Activated naive CD4-positive, alpha-beta T cell treated with anti-CD3 and anti-CD28 coated beads, Interleukin-2, amount 50 U/mL, for 24 hours (primary cell): Measurements from ENCODE around the gene JUND.

Experiments used
- H3K27ac Mint-ChIP-seq: one replicate; pipeline ENCODE4 v1.8.0; 2021; ENCODE audit warnings: mild to moderate bottlenecking, mixed read lengths
- H3K27me3 Mint-ChIP-seq: one replicate; pipeline ENCODE4 v1.8.0; 2021; ENCODE audit warnings: mixed read lengths
- H3K36me3 Mint-ChIP-seq: one replicate; pipeline ENCODE4 v1.8.0; 2021; ENCODE audit warnings: mixed read lengths
- H3K4me1 Mint-ChIP-seq: one replicate; pipeline ENCODE4 v1.8.0; 2021; ENCODE audit warnings: mixed read lengths
- H3K4me3 Mint-ChIP-seq: one replicate; pipeline ENCODE4 v1.8.0; 2021; ENCODE audit warnings: mild to moderate bottlenecking, mixed read lengths
- H3K9me3 Mint-ChIP-seq: one replicate; pipeline ENCODE4 v1.8.0; 2021; ENCODE audit warnings: mixed read lengths

JUND gene

DNA sequence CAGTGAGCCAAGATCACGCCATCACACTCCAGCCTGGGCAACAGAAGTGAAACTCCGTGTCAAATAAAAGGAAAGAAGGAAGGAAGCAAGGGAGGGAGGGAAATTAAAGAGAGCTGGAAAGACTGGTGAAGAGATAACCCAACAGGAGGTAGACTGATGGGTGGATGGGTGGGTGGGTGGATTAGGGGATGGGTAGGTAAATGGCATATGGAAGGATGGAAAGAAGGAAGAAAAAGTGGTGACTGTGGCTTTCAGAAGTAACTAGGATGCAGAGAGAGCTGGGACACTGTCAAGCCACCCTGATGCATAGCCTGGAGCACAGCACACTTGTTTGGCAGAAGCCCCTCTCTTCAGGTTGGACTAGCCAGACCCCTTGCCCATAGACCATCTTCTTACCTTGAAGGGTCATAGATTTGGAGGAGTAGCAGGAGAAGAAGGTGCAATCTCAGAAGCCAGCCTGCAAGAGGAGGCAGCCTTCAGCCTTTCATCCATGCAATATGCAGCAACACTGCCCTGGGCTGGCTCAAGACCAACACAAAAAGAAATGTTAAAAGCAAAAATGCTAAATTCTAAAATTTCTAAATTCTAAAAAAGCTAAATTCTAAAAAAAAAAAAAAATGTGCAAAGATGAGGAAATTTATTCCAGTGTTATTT is 12.2 kb downstream of the JUND start:
- Mint-ChIP-seq H3K9me3 (no peaks in the 10 kb centered on the region), H3K4me1 (no peaks in the 10 kb centered on the region), H3K4me3 (no peak overlapping the region), H3K27ac (peak overlapping the region; percentile 77), H3K36me3 (no peaks in the 10 kb centered on the region), H3K27me3 (no peaks in the 10 kb centered on the region)

DNA sequence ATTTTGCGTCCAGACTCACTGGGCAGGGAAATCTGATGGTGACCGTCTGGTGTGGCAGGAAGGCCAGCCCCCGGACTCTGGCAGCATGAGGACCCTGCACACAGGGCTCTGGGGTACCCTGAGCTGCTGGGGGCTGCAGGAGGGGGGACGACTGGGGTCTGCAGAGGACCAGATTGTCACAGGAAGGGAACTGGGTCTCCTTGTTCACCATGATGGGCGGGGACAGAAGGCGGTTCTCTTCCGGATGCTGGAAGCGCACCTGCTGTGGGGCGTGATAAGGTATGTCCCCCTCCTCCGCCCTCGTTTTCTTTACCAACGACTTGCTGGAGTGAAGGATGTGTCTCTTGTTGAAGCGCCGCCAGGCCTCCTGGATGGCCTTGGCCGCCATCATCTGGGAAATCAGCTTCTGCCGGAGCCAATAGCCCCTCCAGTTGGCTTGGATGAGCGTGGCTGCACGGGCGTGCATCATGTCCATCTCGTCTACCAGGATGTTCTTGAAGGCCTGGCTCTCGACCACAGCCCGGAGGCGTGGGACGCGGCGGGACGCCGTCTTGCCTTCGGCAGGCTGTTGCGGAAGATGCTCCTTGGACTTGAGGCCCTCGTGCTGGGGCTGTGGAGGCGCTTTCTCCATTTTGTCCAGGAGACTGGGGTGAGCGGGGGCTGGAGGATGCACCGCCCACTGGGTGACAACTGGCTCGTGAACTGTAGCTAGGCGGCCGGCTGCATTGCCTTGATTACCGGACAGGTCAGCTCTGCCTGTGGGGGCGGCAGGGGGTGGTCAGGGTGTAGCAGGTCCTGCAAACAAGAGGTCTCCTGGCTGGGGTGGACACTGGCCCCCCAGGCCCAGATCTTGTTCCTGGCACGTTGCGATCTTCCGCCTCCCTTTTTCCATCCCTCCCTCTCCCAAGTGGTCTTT is 14.4 kb downstream of the JUND start:
- H3K36me3 Mint-ChIP-seq, result no peaks in the 10 kb centered on the region
- no peaks in the 10 kb centered on the region for H3K27me3 Mint-ChIP-seq
- no peaks in the 10 kb centered on the region for H3K9me3 Mint-ChIP-seq
- no peak overlapping the region for H3K4me3 Mint-ChIP-seq
- H3K4me1 Mint-ChIP-seq, result no peaks in the 10 kb centered on the region
- H3K27ac Mint-ChIP-seq, result no peak overlapping the region

DNA sequence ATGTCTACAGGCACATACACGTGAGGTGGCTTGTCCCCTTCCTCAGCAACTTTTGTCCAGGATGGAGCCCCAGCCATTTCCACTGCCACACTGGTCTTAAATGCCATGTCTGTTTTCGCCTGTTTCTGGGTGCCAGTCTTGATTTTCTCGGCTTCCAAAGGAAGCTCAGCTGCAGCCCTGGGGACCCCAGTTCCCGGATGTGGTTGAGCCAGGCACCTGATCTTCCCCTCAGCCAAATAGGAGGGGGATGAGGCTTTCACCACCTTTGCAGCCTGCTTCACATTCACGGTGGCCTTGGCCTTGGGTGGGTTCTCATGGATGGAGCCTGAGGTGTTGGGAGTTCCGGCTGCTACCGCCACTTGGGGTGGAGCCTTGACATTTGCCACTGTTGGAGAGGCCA is 15.8 kb downstream of the JUND start:
- no peaks in the 10 kb centered on the region for H3K9me3 Mint-ChIP-seq
- no peak overlapping the region for H3K4me3 Mint-ChIP-seq
- no peaks in the 10 kb centered on the region for H3K36me3 Mint-ChIP-seq
- no peaks in the 10 kb centered on the region for H3K27me3 Mint-ChIP-seq
- no peaks in the 10 kb centered on the region for H3K4me1 Mint-ChIP-seq
- H3K27ac Mint-ChIP-seq, result no peak overlapping the region

DNA sequence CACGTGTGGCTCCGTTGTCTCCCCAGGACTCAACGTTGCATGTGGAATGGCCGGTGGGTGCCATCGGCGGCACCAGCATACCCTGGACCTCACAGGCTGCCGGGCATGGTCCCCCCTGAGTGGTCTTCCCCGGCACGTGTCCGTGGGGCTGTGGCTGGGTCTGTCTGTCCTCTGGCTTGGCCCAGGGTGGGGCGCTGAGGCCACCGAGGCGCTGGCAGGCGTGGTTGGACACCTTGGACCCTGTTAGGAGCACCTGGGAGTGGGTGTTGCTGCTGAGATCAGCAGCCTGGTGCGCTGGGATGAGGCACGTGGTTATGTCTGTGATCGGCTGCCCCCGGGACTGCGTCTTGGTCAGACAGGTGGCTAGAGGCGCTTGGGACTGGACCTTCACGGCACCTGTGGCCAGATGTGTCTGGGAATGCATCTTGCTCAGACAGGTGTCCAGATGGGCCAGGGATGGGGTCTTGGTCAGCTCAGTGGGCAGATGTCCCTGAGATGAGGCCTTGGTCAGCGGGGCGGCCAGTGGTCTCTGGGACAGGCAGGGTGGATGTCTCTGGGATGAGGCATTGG is 16.4 kb downstream of the JUND start:
- Mint-ChIP-seq H3K36me3 (no peaks in the 10 kb centered on the region), H3K27me3 (no peaks in the 10 kb centered on the region), H3K4me3 (no peak overlapping the region)

DNA sequence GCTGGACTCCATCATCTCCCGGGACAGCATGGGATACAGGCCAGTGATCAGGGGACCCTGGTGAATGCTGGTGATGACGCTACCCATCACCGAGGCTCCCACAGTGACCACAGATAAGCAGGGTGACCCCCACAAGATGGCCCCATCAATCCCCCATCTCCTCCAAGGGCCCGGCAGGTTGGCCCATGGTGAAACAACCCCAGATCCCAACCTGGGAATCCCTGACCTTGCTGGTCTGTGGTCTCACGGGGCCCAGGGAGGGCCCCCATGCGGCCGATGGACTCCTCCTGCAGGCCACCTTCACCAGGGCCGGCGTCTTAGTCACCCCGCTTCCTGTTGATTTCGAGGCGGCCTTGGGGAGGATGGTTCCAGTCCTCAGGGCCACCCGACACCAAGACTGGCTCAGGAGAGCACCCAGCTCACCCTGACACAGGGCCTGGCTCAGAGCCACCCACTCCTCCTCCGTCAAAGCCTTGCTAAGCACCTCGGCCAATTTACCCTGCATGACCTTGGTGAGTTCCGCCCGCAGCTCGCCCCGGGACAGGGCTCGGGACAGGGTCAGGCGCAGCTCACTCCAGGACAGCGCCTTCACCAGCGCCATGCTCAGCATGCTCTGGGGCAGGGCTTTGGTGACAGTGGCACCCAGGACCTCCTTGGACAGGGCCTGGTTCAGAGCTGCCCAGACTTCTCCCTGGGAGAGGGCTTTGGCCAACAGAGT is 17.1 kb downstream of the JUND start:
- H3K36me3 Mint-ChIP-seq, result no peaks in the 10 kb centered on the region

More for the DNA sequence above, 16.4 kb downstream of the JUND start:
- Mint-ChIP-seq H3K4me1 (no peaks in the 10 kb centered on the region), H3K27ac (no peak overlapping the region), H3K9me3 (no peaks in the 10 kb centered on the region)

DNA sequence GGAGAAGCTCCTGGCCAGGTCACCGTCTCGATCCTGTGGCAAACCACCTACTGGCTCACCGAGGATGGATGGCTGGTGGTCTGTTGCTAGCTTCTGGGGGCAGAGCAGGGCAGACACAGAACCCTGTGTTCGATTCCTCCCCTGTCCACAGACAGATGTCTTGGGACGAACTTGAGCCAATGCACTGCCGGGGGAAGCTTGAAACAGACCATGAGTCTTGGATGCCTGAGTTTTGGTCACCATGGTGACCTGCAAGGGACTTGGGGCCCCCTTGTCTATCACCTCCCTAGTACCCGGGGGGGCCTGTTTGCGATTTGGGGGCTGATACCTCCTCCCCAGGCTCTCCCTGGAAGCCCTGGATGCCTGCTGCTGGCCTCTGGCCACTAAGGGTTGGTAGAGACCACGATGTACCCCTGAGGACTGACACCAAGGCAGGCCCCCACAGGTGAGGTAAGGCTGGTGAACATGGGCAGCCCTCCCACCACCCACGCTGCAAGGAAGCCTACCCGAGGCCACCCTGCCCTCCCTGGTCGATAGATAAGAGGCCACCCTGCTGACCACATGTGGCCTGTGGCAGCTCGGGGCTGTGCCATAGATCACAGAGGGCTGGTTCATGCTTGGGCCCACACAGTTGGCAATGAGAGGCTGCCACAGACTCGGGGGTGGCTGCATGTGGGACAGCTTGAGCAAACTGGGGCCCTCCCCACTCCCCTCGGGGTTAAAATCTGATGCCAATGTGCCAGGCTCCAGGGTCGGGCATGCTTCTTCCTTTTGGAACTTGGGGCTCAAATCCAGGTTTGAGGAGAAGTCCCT is 17.9 kb downstream of the JUND start:
- Mint-ChIP-seq H3K9me3 (no peaks in the 10 kb centered on the region), H3K27ac (no peak overlapping the region), H3K4me1 (no peaks in the 10 kb centered on the region), H3K27me3 (no peaks in the 10 kb centered on the region), H3K36me3 (no peaks in the 10 kb centered on the region), H3K4me3 (no peak overlapping the region)

More for the DNA sequence above, 17.1 kb downstream of the JUND start:
- Mint-ChIP-seq H3K4me3 (no peak overlapping the region), H3K27me3 (no peaks in the 10 kb centered on the region), H3K4me1 (no peaks in the 10 kb centered on the region), H3K27ac (no peak overlapping the region), H3K9me3 (no peaks in the 10 kb centered on the region)

DNA sequence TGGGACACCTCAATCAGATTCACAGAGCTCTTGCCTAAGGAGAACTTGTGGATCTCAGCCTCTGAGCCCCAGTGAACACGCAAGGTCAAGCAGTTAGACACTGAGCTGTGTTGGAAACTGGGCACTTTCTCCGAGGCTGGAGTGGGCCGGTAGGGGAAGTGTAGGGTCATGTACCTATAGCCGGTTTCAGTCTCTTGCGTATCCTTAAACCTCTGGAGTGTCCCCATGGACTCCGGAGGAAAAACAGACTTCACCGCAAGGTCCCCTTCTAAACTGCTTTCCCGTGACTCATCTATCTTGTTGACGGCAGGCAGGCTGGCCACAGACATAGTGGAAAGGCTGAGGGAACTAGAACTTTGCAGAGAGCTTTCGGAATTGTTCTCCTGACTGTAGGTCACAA is 18.5 kb downstream of the JUND start:
- Mint-ChIP-seq H3K9me3 (no peaks in the 10 kb centered on the region), H3K4me3 (no peak overlapping the region), H3K4me1 (no peaks in the 10 kb centered on the region), H3K36me3 (no peaks in the 10 kb centered on the region), H3K27ac (no peak overlapping the region), H3K27me3 (no peaks in the 10 kb centered on the region)

DNA sequence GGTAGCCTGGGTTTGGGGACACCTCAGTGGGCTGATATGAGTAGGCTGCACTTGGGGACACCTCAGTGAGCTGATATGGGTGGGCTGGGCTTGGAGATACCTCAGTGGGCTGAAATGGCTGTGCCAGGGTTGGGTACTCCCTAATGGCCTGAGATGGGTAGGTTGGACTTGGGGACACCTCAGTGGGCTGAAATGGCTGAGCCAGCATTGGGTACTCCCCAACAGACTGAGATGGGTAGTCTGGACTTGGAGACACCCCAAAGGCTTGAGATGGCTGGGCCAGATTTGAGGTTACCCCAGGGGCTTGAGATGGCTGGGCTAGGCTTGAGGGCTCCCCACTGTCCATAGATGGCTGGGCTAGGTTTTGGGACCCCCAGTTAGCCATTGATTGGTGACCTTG is 19.3 kb downstream of the JUND start:
- H3K36me3 Mint-ChIP-seq, result no peaks in the 10 kb centered on the region
- no peaks in the 10 kb centered on the region for H3K9me3 Mint-ChIP-seq
- H3K27me3 Mint-ChIP-seq, result no peaks in the 10 kb centered on the region
- no peaks in the 10 kb centered on the region for H3K4me1 Mint-ChIP-seq
- no peak overlapping the region for H3K27ac Mint-ChIP-seq
- H3K4me3 Mint-ChIP-seq, result no peak overlapping the region

DNA sequence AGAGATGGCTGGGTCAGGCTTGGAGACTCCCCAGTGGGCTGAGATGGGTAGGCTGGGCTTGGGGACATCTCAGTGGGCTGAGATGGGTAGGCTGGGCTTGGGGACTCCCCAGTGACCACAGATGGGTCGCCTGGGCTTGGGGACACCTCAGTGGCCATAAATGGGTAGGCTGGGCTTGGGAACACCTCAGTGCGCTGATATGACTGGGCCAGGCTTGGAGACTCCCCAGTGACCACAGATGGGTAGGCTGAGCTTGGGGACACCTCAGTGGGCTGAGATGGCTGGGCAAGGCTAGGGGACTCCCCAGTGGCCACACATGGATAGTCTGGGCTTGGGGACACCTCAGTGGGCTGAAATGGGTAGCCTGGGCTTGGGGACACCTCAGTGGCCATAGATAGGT is 19.9 kb downstream of the JUND start:
- Mint-ChIP-seq H3K27me3 (no peaks in the 10 kb centered on the region), H3K36me3 (no peaks in the 10 kb centered on the region), H3K4me3 (no peak overlapping the region), H3K9me3 (no peaks in the 10 kb centered on the region), H3K4me1 (no peaks in the 10 kb centered on the region), H3K27ac (no peak overlapping the region)

DNA sequence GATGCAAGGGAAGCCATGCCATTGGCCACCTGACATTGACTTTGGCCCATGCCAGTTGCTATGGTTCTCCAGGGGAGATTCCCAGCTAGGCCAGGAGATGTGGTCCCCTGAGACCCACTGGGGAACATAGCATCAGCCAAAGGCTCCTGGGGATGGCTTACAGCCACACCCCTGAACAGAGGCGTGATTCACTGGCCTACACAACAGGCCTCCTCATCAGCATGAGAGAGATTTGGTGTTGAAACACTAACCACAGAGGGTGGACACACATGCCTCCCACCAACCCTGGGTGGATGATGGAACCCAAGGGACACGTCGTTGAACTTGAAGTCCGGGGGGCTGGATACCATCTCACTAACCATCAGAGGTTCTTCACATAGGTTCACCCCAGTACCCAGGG is 21.5 kb downstream of the JUND start:
- no peaks in the 10 kb centered on the region for H3K9me3 Mint-ChIP-seq
- H3K36me3 Mint-ChIP-seq, result no peaks in the 10 kb centered on the region
- H3K4me3 Mint-ChIP-seq, result no peak overlapping the region
- no peaks in the 10 kb centered on the region for H3K4me1 Mint-ChIP-seq
- H3K27me3 Mint-ChIP-seq, result peaks cover 2% of the 10 kb centered on the region
- H3K27ac Mint-ChIP-seq, result no peak overlapping the region

DNA sequence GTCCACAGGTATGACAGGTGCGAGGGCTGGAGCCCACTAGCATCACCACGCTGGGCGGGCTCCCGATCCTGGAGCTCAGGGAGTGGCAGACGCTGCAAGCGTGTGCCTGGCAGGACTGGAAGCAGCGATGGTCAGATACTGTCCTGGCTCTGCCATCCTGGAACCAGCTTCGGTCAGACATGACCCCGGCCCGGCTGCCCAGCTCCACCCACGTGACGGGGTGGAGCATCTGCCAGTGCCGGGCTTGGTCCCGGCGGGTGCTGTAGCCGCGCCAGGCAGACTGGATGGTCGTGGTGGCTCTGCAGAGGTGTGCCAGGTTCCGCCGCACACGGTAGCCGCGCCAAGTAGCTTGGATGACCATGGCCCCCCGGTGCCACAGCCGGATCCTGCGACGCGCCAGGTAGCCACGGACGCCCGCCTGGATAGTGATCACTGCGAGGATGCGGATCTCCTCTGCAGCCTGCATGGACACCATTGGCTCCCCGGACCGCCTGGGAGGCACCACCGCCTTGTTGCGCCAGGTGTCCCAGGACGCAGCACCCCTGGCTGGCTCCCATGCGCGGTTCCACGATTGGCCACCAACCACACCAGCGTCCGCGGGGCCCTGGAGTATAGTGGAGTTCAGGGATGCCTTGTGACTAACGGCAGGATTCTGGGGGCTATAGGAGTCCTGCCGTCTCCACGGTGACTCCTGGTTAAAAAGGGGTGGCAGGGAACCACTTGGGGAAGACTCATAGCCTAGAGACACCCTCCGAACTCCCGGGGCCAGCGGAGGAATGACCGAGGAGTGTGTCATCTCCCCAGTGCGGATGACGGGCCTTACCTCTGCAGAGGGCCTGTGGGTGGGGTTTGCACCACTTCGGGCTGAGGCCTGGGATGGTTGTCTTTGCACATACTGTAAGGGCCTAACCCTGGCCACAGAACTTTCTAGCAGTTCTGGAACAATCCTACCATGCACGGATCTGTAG is 23.6 kb downstream of the JUND start:
- no peak overlapping the region for H3K27ac Mint-ChIP-seq
- H3K9me3 Mint-ChIP-seq, result no peaks in the 10 kb centered on the region
- no peak overlapping the region for H3K4me3 Mint-ChIP-seq
- H3K36me3 Mint-ChIP-seq, result no peaks in the 10 kb centered on the region
- peaks cover 11% of the 10 kb centered on the region for H3K27me3 Mint-ChIP-seq
- no peaks in the 10 kb centered on the region for H3K4me1 Mint-ChIP-seq

DNA sequence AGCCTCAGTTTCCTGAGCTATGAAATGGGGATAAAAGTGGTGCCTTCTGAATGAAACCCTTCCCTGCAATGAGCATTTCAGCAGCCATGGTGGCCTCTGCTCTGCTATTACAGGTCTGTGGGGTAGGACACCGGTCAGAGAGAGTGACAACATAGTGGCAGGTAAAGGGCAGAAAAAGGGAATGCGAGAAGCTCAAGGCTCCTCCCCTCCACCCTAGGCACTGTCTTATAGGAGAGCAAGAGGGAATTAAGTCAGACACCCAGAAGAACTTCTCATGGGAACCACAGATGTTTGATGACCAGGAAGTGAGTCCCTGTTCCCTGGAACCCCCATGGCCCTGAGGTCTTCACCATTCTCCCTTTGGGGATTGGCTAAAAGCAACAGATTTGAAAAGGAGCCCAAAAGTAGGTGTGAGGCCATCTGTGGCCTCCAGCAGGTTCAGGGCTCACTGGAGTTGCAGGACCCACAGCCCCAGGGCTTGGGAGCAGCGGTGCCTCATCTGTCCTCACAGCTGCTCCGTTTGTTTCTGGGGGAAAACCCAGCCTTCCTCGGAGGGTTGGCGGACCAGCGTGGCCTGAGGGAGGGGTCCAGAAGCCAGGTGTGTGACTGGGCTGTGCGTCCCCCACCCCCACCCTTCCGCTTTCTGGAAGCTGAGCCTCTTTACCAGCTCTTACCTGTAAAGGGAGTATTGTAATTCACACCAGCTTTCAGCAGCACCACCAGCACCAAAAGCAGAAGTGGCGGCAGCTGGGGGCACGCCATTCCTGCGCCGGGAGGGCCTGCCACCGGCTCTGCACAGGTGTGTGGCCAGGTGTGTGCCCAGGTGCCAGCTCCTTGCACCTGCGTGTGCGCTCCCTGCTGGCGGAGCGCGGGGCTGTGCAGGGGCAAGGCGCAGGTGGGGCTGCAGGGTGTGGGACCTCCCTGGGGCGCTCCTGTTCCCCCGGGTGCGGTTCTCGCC is 26.6 kb downstream of the JUND start:
- no peaks in the 10 kb centered on the region for H3K9me3 Mint-ChIP-seq
- peaks cover 3% of the 10 kb centered on the region for H3K4me1 Mint-ChIP-seq
- H3K27ac Mint-ChIP-seq, result no peak overlapping the region
- no peak overlapping the region for H3K4me3 Mint-ChIP-seq
- H3K36me3 Mint-ChIP-seq, result no peaks in the 10 kb centered on the region
- peaks cover 14% of the 10 kb centered on the region for H3K27me3 Mint-ChIP-seq

DNA sequence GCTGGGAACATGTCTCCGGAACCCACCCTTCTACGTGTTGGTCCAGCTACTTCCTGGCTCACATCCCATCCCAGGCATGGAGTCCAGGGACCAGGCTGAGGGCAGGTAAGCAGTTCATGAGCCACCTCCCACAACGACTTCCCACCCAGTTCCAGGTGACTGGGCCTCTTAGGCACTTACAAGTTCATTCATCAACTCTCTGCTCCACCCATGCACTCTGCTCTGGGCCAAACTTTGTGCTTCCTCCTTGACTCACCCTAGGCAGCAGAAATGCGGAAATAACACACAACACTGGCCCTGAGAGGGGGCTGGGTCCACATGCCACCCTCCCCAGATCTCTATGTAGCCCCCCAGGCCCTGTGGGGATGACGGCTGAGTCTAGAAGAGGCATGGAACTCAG is 27.7 kb downstream of the JUND start:
- Mint-ChIP-seq H3K4me1 (peaks cover 3% of the 10 kb centered on the region), H3K4me3 (no peak overlapping the region), H3K27me3 (peaks cover 14% of the 10 kb centered on the region), H3K9me3 (no peaks in the 10 kb centered on the region), H3K27ac (no peak overlapping the region), H3K36me3 (no peaks in the 10 kb centered on the region)
